Measurements from ENCODE around the gene TXNIP.
A peak's percentile ranks its signal among the peaks of the same experiment; 100 is the strongest.

The TXNIP gene

DNA sequence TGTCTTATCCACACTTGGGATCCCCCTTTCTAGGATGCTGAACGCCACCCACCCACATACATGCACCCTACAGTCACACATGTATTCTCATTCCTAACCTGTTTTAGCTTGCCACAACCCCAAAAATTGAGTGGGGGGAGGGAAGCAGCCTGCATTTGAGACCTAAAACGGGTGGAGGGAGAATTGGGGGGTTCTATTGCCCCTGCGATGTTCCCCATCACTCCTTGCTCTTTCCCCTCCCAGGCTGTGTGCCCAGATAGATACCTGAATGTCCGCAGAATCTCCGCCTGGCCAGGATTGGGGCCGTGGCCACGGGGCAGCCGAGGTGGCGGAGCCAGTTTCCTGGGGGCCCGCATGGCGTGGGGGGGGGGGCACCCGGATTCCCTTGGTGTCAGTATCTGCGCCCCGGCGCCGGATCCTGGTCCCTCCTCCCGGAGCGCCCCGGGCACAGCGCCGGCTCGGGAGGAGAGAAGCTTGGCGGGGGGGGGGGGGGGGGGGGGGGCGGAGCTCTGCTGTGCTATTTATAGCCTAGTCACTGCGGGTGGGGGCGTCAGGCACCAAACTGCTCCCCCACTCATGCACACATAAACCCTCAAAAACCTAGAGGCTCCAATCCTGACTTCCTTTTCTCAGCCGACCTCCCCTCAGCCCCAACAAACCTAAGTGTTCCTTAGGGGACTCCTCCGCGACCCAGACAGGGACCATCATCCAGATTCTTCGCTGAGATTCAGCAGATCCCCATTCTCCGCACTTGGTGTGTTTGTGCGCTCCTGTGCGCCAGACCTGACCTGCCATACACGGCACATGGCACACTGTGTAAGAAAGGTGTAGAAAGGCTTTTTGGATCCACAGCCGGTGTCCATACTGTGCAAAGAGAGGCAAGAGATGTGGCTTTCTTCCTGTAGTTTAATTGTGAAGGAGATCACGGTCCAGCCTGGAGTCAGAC, 33.9 kb downstream of the TXNIP start:
- no peak for ATAC-seq

DNA sequence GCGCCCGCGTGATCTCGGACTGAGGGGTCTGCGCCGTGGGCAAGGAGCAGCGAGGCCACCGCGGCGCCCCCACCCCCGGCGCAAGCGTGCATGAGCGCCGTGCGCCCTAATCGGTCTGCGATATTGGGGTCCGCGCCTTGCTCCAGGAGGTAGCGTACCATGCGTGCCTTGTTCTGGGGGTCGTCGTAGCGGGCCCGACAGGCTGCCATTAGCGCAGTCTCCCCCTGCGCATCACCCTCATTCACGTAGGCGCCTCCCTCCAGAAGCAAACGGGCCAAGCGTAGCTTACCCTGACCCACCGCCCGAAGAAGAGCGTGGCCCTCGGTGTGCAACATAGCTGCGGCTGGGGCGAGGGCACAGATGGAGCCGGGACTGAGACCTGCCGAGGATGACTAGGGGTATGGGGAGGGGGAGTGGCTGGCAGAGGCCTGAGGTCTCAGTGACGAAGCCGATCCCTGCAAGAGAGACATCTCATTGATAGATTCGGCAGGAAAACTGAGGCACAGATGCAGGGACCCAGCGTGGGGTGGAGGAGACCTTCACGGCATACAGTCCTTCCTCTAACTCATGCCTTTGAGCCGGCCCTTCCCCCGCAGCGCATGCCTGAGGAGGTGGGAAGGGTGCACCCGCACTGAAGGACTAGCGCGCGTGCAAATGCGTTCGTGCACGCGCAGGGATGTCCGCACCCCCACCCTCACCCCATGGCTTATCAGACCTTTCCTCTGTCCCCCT, 34.8 kb downstream of the TXNIP start:
- peak; percentile 77 for DNase-seq
- peak; percentile 1 for ATAC-seq

More for the DNA sequence above, 33.9 kb downstream of the TXNIP start:
- peak; percentile 54 for DNase-seq

- ATAC-seq, result no peak
- DNase-seq, result no peak
These were observed 35.3 kb downstream of the TXNIP start for GRCh38 chr1:145961109-145961424.

GRCh38 chr1:145960468-145961108, 35.8 kb downstream of the TXNIP start:
- DNase-seq, result peak; percentile 71
- no peak for ATAC-seq

DNA sequence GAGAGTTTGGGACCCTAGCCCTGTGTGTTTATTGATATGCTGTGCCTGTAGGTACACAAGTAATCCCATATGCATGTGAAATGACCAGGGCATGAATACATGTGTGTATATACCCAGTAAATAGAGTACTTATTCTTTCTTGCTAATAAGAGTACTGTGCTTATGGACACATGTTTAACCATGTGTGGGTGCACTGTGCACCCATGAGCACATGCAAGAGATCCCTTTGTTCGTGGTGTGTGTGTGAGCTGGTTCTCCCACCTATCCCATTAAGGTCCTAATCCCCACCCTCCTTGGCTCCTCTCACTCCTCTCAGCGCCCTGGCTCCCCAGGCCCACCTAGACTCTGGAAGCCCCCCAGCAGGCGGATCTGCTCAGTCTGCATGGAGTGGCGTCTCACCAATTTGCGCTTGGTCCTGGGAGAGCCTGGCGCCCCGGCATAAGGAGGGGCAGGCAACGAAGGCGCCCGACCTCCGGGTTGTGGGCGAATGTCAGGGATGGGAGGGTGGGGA, 36.4 kb downstream of the TXNIP start:
- ATAC-seq (no peak), DNase-seq (no peak)

GRCh38 chr1:145959333-145959732, 37.0 kb downstream of the TXNIP start:
- ATAC-seq, result no peak
- no peak for DNase-seq

DNA sequence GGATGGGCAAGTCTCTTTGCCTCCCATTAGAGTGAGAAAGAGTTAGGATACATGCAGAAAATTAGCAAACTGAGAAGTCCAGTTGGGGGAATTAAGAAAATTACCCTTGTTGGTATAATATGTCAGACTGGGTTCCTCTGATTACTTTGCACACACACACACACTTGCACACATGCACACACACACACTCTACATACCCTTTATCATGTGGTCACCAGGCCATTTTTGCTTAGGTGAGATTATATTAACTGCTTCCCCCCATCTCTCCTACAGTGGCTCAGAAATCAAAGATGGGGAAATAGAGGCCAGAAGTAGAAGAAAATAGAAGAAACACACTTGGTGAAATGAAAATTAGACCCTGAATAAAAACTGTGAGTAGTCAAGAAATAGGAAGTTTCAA, 37.6 kb downstream of the TXNIP start:
- DNase-seq, result no peak
- ATAC-seq, result no peak

GRCh38 chr1:145957443-145958319, 38.7 kb downstream of the TXNIP start, which contains the start of gene LIX1L:
Gene LIX1L, minus strand, starts transcription at chr1:145958017. Its CDS starts 90 bp downstream, at chr1:145957927.
- peak; percentile 92 for ATAC-seq
- peak; percentile 95 for DNase-seq

- DNase-seq, result no peak
- no peak for ATAC-seq
These were observed 39.5 kb downstream of the TXNIP start for GRCh38 chr1:145956781-145957442.

GRCh38 chr1:145956361-145956760, 40.0 kb downstream of the TXNIP start:
- ATAC-seq, result no peak
- DNase-seq, result no peak

- DNase-seq, result no peak
- ATAC-seq, result no peak
These were observed 40.9 kb downstream of the TXNIP start for GRCh38 chr1:145955436-145955835.

- no peak for ATAC-seq
- no peak for DNase-seq
These were observed 42.5 kb downstream of the TXNIP start for GRCh38 chr1:145953861-145954260.

GRCh38 chr1:145952903-145953302, 43.5 kb downstream of the TXNIP start:
- DNase-seq, result no peak

DNA sequence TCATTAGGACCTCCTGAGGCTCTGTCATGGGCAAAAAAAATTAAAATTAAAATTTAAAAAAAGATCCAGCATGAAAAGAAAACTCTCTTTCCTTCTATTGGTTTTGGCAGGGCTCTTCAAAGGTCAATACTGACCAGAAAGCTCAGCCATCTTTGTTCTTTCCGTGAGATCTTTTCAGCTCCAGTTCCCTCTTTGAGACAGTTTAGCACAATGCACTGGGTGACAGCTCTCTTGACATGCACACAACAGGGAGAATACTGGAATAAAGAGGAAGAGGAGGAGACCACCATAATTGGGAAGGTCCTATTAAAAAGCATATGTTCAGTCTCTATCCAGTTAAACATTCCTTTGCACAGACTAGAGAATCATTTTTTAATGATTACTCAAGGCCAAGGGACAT, 44.9 kb downstream of the TXNIP start:
- ATAC-seq (no peak), DNase-seq (no peak)

More at GRCh38 chr1:145952903-145953302, 43.5 kb downstream of the TXNIP start:
- ATAC-seq, result no peak

DNA sequence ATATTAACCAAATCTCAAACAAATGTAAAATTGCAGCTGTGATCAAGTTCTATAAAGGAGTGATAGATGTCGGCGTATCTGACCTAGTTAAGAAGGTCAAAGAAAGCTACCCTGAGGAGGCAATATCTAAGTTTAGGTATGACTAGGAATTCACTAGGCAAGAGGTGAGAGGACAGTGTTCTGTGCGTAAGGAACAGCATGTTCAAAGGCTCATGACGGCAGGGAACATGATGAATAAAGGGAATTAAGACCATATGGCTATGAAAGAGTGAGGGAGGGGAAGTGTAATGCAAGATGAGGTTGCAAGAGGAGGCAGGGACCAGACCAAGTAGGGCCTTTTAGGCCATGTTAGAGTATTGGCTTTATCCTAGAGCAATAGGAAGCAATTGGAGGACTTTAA, 47.2 kb downstream of the TXNIP start:
- no peak for DNase-seq

GRCh38 chr1:145947551-145947950, 48.8 kb downstream of the TXNIP start:
- no peak for DNase-seq
- no peak for ATAC-seq

More for the DNA sequence above, 47.2 kb downstream of the TXNIP start:
- ATAC-seq, result no peak

GRCh38 chr1:145946477-145946986, 49.8 kb downstream of the TXNIP start:
- DNase-seq (no peak), ATAC-seq (no peak)

DNA sequence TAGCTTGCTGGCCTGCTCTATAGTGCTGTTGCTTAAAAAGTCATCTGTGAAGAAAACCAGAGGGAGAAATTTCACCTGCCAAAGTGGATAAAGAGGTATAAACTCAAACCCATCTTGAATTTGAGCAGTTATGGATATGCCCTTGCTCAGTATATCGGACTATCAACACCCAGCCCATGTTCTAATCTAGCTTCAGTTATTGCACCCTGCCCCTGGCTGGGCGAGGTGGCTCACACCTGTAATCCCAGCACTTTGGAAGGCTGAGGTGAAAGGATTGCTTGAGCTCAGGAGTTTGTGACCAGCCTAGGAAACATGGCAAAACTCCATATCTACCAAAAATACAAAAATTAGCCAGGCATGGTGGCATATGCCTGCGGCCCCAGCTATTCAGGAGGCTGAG, 51.8 kb downstream of the TXNIP start:
- no peak for DNase-seq
- ATAC-seq, result no peak

DNA sequence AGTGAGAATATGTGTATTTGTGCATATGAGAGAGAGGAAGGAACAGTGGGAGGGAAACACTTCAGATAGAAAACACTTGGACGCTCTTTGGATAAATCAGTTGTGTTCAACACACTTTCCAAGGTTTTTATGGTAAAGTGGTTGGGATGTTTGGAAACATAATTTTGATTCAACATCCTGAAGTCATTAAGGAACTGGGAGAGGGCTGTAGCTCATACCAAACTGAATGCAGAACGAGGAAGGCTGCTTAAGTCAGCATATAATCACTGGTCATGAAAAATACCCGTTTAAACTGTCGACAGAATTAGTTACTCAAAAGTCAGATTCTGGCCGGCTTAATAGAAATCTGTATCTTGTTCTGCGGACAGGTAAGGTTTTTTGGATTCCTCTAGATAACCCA, 53.5 kb downstream of the TXNIP start:
- ATAC-seq (no peak), DNase-seq (no peak)
